ENCODE measurements around the gene PTPRK. TPM values are rescaled to one million over a fixed set of nuclear protein-coding genes. Genes with fewer than 3 reads are reported as not detected.

PTPRK gene
- total RNA-seq, 2 donors from 2014 or later = 60.6 to 121 TPM

- no peaks in the 10 kb centered on the region for H3K4me1 ChIP-seq
- no peaks in the 10 kb centered on the region for H3K36me3 ChIP-seq (replicated peaks in 1 of 2; ENCODE audit: insufficient read depth in 1 of 2, low read depth in 2 of 2)
- H3K4me3 ChIP-seq = no peak overlapping the region
- DNase-seq (no peak), ATAC-seq (no peak)
- WGBS, 2 donors = 77 to 85% methylated on average over 4 of the region's 4 CpGs
- no peak overlapping the region for H3K27ac ChIP-seq
- no peaks in the 10 kb centered on the region for H3K27me3 ChIP-seq
- TF ChIP-seq POLR2A (IDR thresholded peaks at IDR 0.05) = no peak
- no peak for TF ChIP-seq CTCF (IDR thresholded peaks at IDR 0.05)
- intact Hi-C loops (cut with DNase I) = no loop called here
- H3K9me3 ChIP-seq = no peaks in the 10 kb centered on the region
These were observed 268.7 kb downstream of the PTPRK start for GRCh38 chr6:128251445-128252340.

- 83 to 100% methylated on average over 1 of the region's 1 CpG for WGBS, 2 donors
- Histone ChIP-seq H3K27me3 (no peaks in the 10 kb centered on the region), H3K27ac (no peak overlapping the region), H3K4me1 (no peaks in the 10 kb centered on the region), H3K4me3 (no peak overlapping the region), H3K9me3 (no peaks in the 10 kb centered on the region), H3K36me3 (replicated peaks in 1 of 2; ENCODE audit: insufficient read depth in 1 of 2, low read depth in 2 of 2) (no peaks in the 10 kb centered on the region)
- DNase-seq = no peak
- ATAC-seq = no peak
- TF ChIP-seq POLR2A (IDR thresholded peaks at IDR 0.05) = no peak
- intact Hi-C loops (cut with DNase I) = no loop called here
These were observed 269.9 kb downstream of the PTPRK start for GRCh38 chr6:128250370-128251070.

GRCh38 chr6:128249429-128249828, 271.0 kb downstream of the PTPRK start:
- no peaks in the 10 kb centered on the region for H3K4me1 ChIP-seq
- intact Hi-C loops (cut with DNase I) = no loop called here
- no peak overlapping the region for H3K27ac ChIP-seq
- no peaks in the 10 kb centered on the region for H3K27me3 ChIP-seq
- ATAC-seq (no peak), DNase-seq (no peak)
- H3K36me3 ChIP-seq (replicated peaks in 1 of 2; ENCODE audit: insufficient read depth in 1 of 2, low read depth in 2 of 2) = no peaks in the 10 kb centered on the region
- TF ChIP-seq CTCF (IDR thresholded peaks at IDR 0.05) (no peak), POLR2A (IDR thresholded peaks at IDR 0.05) (no peak)
- H3K4me3 ChIP-seq = no peak overlapping the region
- WGBS, 2 donors = 95% methylated on average over 4 of the region's 4 CpGs
- no peaks in the 10 kb centered on the region for H3K9me3 ChIP-seq

- Histone ChIP-seq H3K9me3 (no peaks in the 10 kb centered on the region), H3K27ac (no peak overlapping the region), H3K4me3 (no peak overlapping the region), H3K27me3 (no peaks in the 10 kb centered on the region), H3K4me1 (no peaks in the 10 kb centered on the region), H3K36me3 (replicated peaks in 1 of 2; ENCODE audit: insufficient read depth in 1 of 2, low read depth in 2 of 2) (no peaks in the 10 kb centered on the region)
- WGBS, 2 donors = 80 to 81% methylated on average over 7 of the region's 7 CpGs
- intact Hi-C loops (cut with DNase I) = no loop called here
- TF ChIP-seq POLR2A (IDR thresholded peaks at IDR 0.05) = no peak
- DNase-seq = no peak
- ATAC-seq = no peak
These were observed 273.7 kb downstream of the PTPRK start for GRCh38 chr6:128246472-128247260.

GRCh38 chr6:128244751-128245405, 275.5 kb downstream of the PTPRK start:
- intact Hi-C loops (cut with DNase I) = no loop called here
- Histone ChIP-seq H3K4me3 (no peak overlapping the region), H3K4me1 (no peaks in the 10 kb centered on the region), H3K27me3 (no peaks in the 10 kb centered on the region), H3K27ac (no peak overlapping the region), H3K9me3 (no peaks in the 10 kb centered on the region), H3K36me3 (replicated peaks in 1 of 2; ENCODE audit: insufficient read depth in 1 of 2, low read depth in 2 of 2) (no peaks in the 10 kb centered on the region)
- DNase-seq = no peak
- 75 to 85% methylated on average over 2 of the region's 2 CpGs for WGBS, 2 donors
- no peak for ATAC-seq
- TF ChIP-seq CTCF (IDR thresholded peaks at IDR 0.05) (no peak), POLR2A (IDR thresholded peaks at IDR 0.05) (no peak)
